MM.1S (cell line): ENCODE measurements around the gene TEX14.

Experiments used
- DNase-seq: peaks from one replicate; pipeline ENCODE4 v3.0.0-alpha.2; 2015
- H2AFZ ChIP-seq: fragments of 300-600 bp; sonication (generic); 2 replicates; pipeline ENCODE4 v1.6.0; 2016; ENCODE audit warnings: antibody characterized with exemption, low read length
- H3F3A ChIP-seq: fragments of 300-600 bp; sonication (generic); 2 replicates; pipeline ENCODE4 v1.6.1; 2016; ENCODE audit warnings: mild to moderate bottlenecking, antibody characterized with exemption, low read length, moderate library complexity, mixed read lengths; ENCODE audit not compliant: insufficient read depth
- H3K27ac ChIP-seq: fragments of 300-600 bp; sonication (generic); 2 replicates; pipeline ENCODE4 v1.5.1; 2016; ENCODE audit warnings: mild to moderate bottlenecking, low read length
- H3K27me3 ChIP-seq: fragments of 300-600 bp; sonication (generic); replicated peaks from 2 replicates; pipeline ENCODE4 v1.6.0; 2016; ENCODE audit warnings: low read length; ENCODE audit not compliant: insufficient read depth
- H3K36me3 ChIP-seq: fragments of 300-600 bp; sonication (generic); replicated peaks from 2 replicates; pipeline ENCODE4 v1.6.1; 2016; ENCODE audit warnings: mild to moderate bottlenecking, low read length, mixed read lengths; ENCODE audit not compliant: insufficient read depth
- H3K4me1 ChIP-seq: fragments of 300-600 bp; sonication (generic); 2 replicates; pipeline ENCODE4 v1.6.1; 2016; ENCODE audit warnings: low read length, mixed read lengths
- H3K4me2 ChIP-seq: fragments of 300-600 bp; sonication (generic); 2 replicates; pipeline ENCODE4 v1.6.0; 2016; ENCODE audit warnings: low read depth, low read length
- H3K4me3 ChIP-seq: fragments of 300-600 bp; sonication (generic); 2 replicates; pipeline ENCODE4 v1.5.1; 2016; ENCODE audit warnings: low read length, mixed read lengths
- H3K79me2 ChIP-seq: fragments of 300-600 bp; sonication (generic); 2 replicates; pipeline ENCODE4 v1.6.1; 2016; ENCODE audit warnings: mixed run types, low read length, mixed read lengths
- H3K9ac ChIP-seq: fragments of 300-600 bp; sonication (generic); 2 replicates; pipeline ENCODE4 v1.6.1; 2016; ENCODE audit warnings: low read length, mixed read lengths
- H3K9me2 ChIP-seq: fragments of 300-600 bp; sonication (generic); replicated peaks from 2 replicates; pipeline ENCODE4 v1.6.1; 2016; ENCODE audit warnings: mild to moderate bottlenecking, low read length, mixed read lengths; ENCODE audit not compliant: insufficient read depth
- H3K9me3 ChIP-seq: fragments of 300-600 bp; sonication (generic); replicated peaks from 2 replicates; pipeline ENCODE4 v1.6.1; 2016; ENCODE audit warnings: mild to moderate bottlenecking, low read length, mixed read lengths; ENCODE audit not compliant: insufficient read depth
- H4K20me1 ChIP-seq: fragments of 300-600 bp; sonication (generic); 2 replicates; pipeline ENCODE4 v1.6.1; 2016; ENCODE audit warnings: mild to moderate bottlenecking, low read length, moderate library complexity, mixed read lengths; ENCODE audit not compliant: insufficient read depth
- EZH2 ChIP-seq: fragments of 300-600 bp; sonication (generic); optimal IDR thresholded peaks from 2 replicates; pipeline ENCODE3; 2017; ENCODE audit warnings: low read depth, mild to moderate bottlenecking, antibody characterized with exemption, low read length, mixed read lengths
- EZH2phosphoT487 ChIP-seq: fragments of 300-600 bp; sonication (generic); IDR thresholded peaks from 2 replicates; pipeline ENCODE4 v1.6.1; 2018; ENCODE audit warnings: antibody characterized with exemption, low read length
- TF ChIP-seq, protein P1 (sequence below): fragments of 300-600 bp; sonication (generic); IDR thresholded peaks from 2 replicates; pipeline ENCODE4 v1.5.1; 2016; ENCODE audit warnings: antibody characterized with exemption, low read length, mixed read lengths

Gene TEX14

DNA sequence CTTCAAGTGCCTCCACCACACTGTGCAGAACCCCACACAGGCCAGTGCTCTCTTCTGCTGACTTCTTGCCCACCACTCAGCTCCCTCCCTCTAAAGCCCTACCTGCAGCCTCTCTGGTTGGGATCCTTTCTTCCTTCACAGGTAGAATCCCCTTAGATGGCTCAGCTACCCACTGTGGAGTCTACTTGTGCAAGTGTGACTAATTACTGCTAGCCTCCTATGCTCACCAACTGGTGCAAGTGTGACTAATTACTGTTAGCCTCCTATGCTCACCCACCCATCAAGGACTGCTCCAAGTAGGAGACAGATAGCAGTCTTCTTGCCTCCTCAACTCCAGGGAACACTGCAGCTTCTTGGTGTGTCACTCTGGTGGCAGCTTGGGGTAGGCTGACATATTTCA lies 43.6 kb downstream of the TEX14 start:
- Histone ChIP-seq H3K36me3 (no peaks in the 10 kb centered on the region), H3K27ac (no peak overlapping the region), H3K9ac (no peak overlapping the region), H3K9me2 (no peaks in the 10 kb centered on the region), H3K4me1 (no peaks in the 10 kb centered on the region), H3K79me2 (no peaks in the 10 kb centered on the region), H3K9me3 (no peaks in the 10 kb centered on the region), H2AFZ (no peak overlapping the region), H3K4me3 (no peak overlapping the region), H3F3A (no peaks in the 10 kb centered on the region), H3K27me3 (no peaks in the 10 kb centered on the region), H3K4me2 (no peak overlapping the region), H4K20me1 (no peaks in the 10 kb centered on the region)
- no peak for DNase-seq
- TF ChIP-seq, protein P1, sequence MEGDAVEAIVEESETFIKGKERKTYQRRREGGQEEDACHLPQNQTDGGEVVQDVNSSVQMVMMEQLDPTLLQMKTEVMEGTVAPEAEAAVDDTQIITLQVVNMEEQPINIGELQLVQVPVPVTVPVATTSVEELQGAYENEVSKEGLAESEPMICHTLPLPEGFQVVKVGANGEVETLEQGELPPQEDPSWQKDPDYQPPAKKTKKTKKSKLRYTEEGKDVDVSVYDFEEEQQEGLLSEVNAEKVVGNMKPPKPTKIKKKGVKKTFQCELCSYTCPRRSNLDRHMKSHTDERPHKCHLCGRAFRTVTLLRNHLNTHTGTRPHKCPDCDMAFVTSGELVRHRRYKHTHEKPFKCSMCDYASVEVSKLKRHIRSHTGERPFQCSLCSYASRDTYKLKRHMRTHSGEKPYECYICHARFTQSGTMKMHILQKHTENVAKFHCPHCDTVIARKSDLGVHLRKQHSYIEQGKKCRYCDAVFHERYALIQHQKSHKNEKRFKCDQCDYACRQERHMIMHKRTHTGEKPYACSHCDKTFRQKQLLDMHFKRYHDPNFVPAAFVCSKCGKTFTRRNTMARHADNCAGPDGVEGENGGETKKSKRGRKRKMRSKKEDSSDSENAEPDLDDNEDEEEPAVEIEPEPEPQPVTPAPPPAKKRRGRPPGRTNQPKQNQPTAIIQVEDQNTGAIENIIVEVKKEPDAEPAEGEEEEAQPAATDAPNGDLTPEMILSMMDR, result no peak
- TF ChIP-seq EZH2, result no peak
- TF ChIP-seq EZH2phosphoT487, result no peak

DNA sequence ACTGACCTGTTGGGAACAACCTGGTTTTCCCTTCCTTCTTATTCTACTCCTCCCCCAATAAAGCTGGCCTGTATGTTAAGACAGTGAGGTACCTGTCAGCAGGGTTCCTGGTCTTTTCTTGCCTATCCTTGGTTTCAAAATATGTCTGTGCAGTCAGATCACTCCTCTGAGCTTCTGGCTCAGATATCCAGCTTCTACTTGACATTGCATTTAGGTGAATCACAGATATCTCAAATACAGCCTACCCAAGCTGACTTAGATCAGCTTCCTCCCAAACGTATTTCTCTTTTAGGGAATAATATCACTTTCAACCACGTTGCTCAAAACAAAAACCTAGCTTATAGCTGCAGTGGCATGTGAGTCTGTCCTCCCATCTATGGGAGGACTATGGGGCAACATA lies 48.7 kb downstream of the TEX14 start:
- no peak for DNase-seq
- Histone ChIP-seq H2AFZ (no peak overlapping the region), H4K20me1 (no peaks in the 10 kb centered on the region), H3F3A (no peaks in the 10 kb centered on the region), H3K79me2 (no peaks in the 10 kb centered on the region), H3K4me1 (no peaks in the 10 kb centered on the region), H3K4me2 (no peak overlapping the region), H3K4me3 (no peak overlapping the region), H3K36me3 (no peaks in the 10 kb centered on the region), H3K27ac (no peak overlapping the region), H3K9me2 (no peaks in the 10 kb centered on the region), H3K9ac (no peak overlapping the region), H3K9me3 (no peaks in the 10 kb centered on the region), H3K27me3 (no peaks in the 10 kb centered on the region)
- TF ChIP-seq EZH2 (no peak), EZH2phosphoT487 (no peak)
- TF ChIP-seq, protein P1, result no peak

DNA sequence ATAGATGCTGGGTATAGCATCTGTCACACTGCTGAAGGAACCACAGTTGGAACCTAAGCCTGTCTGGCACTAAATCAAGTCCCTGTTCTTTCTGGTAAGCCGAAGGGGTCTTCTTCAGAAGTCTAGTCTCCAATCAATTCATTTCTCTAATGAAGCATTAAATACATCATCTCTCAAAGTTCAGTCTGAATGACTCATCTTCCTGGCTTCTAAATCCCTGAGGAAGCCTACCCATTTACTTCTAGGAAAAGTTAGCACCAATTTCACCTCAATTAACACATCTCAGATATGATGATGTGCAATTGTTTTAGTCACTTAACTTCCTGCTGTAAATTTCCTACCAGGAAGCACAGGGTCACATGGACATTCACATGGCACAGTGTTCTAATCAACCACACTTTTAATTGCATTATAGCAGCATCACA lies 49.9 kb downstream of the TEX14 start:
- no peak for DNase-seq
- Histone ChIP-seq H3K79me2 (no peaks in the 10 kb centered on the region), H3K27ac (no peak overlapping the region), H4K20me1 (no peaks in the 10 kb centered on the region), H3K4me3 (no peak overlapping the region), H3F3A (no peaks in the 10 kb centered on the region), H3K9me2 (no peaks in the 10 kb centered on the region), H3K9me3 (no peaks in the 10 kb centered on the region), H3K9ac (no peak overlapping the region), H3K4me2 (no peak overlapping the region), H2AFZ (no peak overlapping the region), H3K36me3 (no peaks in the 10 kb centered on the region), H3K27me3 (no peaks in the 10 kb centered on the region), H3K4me1 (no peaks in the 10 kb centered on the region)
- TF ChIP-seq, protein P1, result no peak
- TF ChIP-seq EZH2phosphoT487, result no peak
- TF ChIP-seq EZH2, result no peak
